Inflammatory macrophage treated with lipopolysaccharide for 4 hours (primary cell): Measurements from ENCODE around the gene OR8B3.

Source experiments
- DNase-seq: peaks from one replicate; pipeline ENCODE4 v3.0.0-alpha.2; 2020

The OR8B3 gene

DNA sequence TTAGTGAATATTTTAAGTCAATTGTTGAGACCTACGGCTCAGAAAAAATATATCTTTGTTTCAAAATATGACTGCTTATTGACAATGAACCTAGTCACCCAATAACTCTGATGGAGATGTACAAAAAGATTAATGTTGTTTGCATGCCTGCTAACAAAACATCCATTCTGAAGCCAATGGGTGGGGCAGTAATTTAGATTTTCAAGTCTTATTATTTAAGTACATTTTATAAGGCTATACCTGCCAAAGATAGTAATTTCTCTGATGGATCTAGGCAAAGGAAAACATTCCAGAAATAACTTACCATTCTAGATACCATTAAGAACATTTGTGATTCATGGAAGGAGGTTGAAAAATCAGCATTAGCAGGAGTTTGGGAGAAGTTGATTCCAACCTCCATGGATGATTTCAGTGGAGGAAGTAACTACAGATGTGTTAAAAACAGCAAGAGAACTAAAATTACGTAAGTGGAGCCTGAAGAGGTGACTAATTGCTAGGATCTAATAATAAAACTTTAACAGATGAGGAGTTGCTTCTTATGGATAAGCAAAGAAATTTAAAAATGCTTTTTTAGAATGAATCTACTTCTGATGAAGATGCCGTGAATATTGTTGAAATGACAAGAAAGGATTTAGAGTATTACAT lies 52.4 kb downstream of the OR8B3 start:
- DNase-seq, result peak; percentile 53
